ENCODE data around the gene PXDN.
"Not testable (repeated sequence)": the region's sequence is repeated elsewhere in the genome, so short reads cannot be mapped to it uniquely, and the experiment has no call there.

The PXDN gene

DNA sequence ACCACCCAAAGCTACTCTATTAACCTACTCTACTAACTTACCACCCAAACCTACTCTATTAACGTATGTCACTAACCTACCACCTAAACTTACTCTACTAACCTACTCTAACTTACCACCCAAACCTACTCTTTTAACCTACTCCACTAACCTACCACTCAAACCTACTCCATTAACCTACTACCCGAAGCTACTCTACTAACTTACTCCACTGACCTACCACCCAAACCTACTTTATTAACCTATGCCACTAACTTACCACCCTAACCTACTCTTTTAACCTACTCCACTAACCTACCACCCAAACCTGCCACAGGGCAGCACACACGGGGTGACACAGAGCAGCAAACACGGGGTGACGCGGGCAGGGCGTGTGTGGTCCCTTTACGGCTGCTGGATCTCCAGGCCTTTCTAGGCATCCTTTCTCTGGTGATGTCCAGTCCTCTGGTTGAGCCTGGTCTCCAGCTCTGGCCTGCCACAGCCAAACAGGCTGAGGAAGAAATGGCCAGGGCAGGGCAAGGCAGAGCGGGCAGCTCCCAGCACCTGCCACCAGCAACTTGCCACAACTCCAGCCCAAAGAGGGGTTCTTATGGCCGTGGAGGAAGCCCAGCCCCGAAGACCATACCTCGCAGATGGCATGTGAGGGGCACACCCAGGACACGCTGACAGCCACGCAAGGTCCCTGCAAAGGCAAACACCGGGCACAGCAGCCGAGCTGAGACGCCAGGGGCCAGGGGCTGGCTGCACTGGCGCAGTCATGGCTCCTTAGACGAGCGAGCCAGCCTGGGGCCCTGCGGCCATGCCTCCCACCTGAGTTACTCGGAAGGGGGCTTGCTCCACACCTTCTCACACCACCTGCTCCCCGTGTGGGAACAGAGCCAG, 25.7 kb downstream of the PXDN start:
- no peak for DNase-seq (ENCODE audit: low read depth)
- H3K4me3 ChIP-seq (ENCODE audit: control insufficient read depth, low read depth, low read length) = no peak overlapping the region
- TF ChIP-seq, protein P1, sequence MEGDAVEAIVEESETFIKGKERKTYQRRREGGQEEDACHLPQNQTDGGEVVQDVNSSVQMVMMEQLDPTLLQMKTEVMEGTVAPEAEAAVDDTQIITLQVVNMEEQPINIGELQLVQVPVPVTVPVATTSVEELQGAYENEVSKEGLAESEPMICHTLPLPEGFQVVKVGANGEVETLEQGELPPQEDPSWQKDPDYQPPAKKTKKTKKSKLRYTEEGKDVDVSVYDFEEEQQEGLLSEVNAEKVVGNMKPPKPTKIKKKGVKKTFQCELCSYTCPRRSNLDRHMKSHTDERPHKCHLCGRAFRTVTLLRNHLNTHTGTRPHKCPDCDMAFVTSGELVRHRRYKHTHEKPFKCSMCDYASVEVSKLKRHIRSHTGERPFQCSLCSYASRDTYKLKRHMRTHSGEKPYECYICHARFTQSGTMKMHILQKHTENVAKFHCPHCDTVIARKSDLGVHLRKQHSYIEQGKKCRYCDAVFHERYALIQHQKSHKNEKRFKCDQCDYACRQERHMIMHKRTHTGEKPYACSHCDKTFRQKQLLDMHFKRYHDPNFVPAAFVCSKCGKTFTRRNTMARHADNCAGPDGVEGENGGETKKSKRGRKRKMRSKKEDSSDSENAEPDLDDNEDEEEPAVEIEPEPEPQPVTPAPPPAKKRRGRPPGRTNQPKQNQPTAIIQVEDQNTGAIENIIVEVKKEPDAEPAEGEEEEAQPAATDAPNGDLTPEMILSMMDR (IDR thresholded peaks at IDR 0.05; ENCODE audit: control insufficient read depth, insufficient read depth, low read depth, low read length, missing control alignments) = no peak

DNA sequence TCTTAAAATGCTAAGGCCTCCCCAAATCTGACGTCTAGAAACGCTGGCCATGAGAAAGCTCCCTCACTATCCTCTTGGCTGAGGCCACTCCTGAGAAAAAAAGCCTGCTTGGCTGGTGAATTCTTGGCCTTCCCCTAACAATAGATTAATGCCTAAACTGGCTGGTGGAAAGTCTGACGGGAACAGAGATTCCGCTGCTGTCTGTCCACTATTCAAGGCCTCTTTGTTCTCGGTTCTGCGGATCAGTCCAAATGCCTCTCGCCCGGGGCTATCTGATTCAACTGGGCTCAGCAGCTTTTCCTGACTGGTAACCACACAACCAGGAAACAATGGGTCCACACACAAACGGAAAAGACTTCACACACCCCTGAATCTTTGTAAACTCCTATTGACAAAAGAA, 27.2 kb downstream of the PXDN start:
- TF ChIP-seq, protein P1 (IDR thresholded peaks at IDR 0.05; ENCODE audit: control insufficient read depth, insufficient read depth, low read depth, low read length, missing control alignments) = no peak
- no peak for DNase-seq (ENCODE audit: low read depth)
- H3K4me3 ChIP-seq (ENCODE audit: control insufficient read depth, low read depth, low read length) = no peak overlapping the region

DNA sequence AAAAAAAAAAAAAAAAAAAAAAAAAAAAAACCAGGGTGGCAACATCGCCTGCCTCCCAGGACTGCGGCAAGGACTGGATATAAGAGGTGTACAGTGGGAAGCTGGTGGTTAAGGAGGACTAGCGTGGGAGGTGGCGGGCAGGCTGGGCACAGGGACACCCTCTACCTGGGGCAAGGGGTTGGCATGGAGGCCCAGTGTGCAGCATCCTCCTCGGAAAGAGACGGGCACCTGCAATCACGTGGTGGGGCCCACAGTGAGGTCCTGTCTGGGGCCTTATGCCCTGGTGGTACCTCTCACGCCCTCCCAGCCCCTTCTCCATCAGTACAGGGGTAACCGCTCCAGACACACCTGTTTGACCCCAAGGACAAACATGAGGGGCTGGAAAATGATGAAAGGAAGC, 27.9 kb downstream of the PXDN start:
- no peak overlapping the region for H3K4me3 ChIP-seq (ENCODE audit: control insufficient read depth, low read depth, low read length)
- TF ChIP-seq, protein P1 (IDR thresholded peaks at IDR 0.05; ENCODE audit: control insufficient read depth, insufficient read depth, low read depth, low read length, missing control alignments) = no peak
- no peak for DNase-seq (ENCODE audit: low read depth)

DNA sequence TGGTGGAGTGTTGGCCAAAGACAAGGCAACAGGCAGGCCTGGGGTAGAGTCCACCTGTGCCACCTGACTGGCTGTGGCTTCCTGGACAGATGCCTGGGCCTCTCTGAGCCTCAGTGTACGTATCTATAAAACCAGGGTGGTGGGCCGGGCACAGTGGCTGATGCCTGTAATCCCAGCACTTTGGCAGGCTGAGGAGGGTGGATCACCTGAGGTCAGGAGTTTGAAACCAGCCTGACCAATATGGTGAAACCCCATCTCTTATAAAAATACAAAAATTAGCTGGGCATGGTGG, 28.4 kb downstream of the PXDN start:
- not testable (repeated sequence) for DNase-seq (ENCODE audit: low read depth); H3K4me3 ChIP-seq (ENCODE audit: control insufficient read depth, low read depth, low read length)

DNA sequence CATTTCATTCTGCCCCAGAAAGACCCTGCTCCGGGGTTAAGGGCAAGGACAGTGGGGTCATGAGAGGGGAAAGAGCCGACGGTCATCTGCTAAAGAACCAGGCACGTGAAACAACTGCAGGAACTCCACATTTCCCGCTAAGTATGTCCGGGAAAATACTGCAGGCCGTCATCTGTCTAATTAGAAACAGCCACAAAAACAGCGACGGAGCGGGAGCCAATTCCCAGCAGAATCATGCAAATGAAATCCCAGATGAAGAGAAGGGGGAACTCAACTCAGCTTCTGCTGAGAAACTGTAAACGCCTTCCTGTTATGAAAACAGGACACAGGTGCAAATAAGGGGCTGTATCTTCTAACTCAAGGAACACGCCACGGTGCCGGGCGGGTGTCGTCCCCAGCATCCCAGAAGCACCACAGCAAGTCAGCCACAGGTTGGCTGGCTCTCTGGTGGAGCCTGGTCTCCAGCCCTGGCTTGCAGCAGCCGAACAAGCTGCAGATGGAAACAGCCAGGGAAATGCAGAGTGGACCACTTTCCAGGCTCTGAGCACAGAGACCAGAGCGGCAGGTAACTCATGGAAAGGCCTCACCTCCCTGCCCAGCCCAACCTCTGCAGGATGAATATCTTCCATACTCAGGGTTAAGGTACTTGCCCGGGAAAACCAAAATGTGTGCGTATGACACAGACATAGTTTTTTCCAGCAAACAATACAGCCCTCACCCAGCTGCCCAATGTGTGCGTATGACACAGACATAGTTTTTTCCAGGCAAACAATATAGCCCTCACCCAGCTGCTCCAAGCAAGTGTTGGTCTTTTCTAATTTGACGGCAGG, 28.9 kb downstream of the PXDN start:
- DNase-seq (ENCODE audit: low read depth) = no peak
- TF ChIP-seq, protein P1 (IDR thresholded peaks at IDR 0.05; ENCODE audit: control insufficient read depth, insufficient read depth, low read depth, low read length, missing control alignments) = no peak
- H3K4me3 ChIP-seq (ENCODE audit: control insufficient read depth, low read depth, low read length) = no peak overlapping the region

DNA sequence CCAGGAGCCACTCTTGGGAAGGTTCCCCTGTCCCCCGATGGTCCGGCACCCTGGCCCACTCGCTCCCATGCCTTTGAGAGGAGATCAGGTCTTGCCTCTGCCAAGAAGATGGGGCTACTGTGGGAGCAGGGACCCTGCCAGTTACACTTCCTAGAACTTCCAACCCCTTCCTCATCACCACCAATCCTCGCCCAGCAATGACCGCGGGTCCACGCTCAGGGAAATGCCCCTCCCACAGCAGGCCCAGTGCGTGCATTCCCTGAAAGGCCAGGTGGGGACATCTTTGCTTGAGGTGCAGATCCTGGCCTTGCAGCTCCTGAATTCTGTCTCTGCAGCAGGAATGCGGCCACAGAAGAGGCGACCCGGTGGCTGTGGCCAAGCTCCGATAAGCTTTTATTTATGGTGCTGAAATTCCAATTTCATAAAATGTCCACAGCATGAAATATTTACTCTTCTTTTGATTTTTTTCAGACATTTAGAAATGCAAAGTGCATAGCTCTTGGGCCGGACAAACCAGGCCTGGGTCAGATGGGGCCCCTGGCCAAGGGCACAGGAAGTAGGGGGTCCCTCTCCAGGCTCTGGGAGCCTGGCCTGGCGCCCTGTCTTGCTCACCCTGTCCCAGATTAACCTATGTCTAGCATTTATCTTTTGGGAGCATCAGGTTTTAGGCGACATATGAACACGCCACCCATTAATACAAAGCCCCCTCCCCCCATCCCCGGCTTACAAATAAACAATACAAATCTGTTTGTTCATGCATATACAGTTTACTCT, 29.8 kb downstream of the PXDN start:
- TF ChIP-seq, protein P1 (IDR thresholded peaks at IDR 0.05; ENCODE audit: control insufficient read depth, insufficient read depth, low read depth, low read length, missing control alignments) = no peak
- DNase-seq (ENCODE audit: low read depth) = no peak
- H3K4me3 ChIP-seq (ENCODE audit: control insufficient read depth, low read depth, low read length) = no peak overlapping the region
